PC-9 (cell line): ENCODE results near the gene CACNA1E. TPM values are rescaled to one million over a fixed set of nuclear protein-coding genes. Genes with fewer than 3 reads are reported as not detected.

Experiments used
- BruUV-seq: library from RNA; stranded (reverse); fragments of 400-500 nt; replicated peaks from 2 replicates; lab custom pipeline; 2021; lab: Mats Ljungman, UMichigan
- CTCF ChIA-PET: fragments of 300-600 bp; sonication (Branson Sonifier 250); formaldehyde crosslinking; loops from one replicate; lab custom pipeline; 2022; ENCODE audit warnings: antibody characterized with exemption; lab: Charles Lee
- POLR2A ChIA-PET: fragments of 300-600 bp; sonication (Branson Sonifier 250); formaldehyde crosslinking; loops from one replicate; lab custom pipeline; 2022; ENCODE audit warnings: antibody characterized with exemption; ENCODE audit not compliant: unreplicated experiment; lab: Charles Lee
- DNase-seq, 2 experiments: peaks; one replicate each; pipeline versions ENCODE4 v3.0.0 to v3.0.0-alpha.2; 2015 to 2022; ENCODE audit warnings: mixed read lengths in 1 of 2
- H2AFZ ChIP-seq: fragments of 200-600 bp; sonication (generic); 2 replicates; pipeline ENCODE4 v1.8.1; 2017; ENCODE audit warnings: antibody characterized with exemption
- H3F3A ChIP-seq: fragments of 200-600 bp; sonication (generic); 2 replicates; pipeline ENCODE4 v1.8.1; 2017; ENCODE audit warnings: antibody characterized with exemption, mild to moderate bottlenecking, low read depth; ENCODE audit not compliant: insufficient read depth
- H3K27ac ChIP-seq: fragments of 200-600 bp; sonication (generic); 2 replicates; pipeline ENCODE4 v1.6.1; 2016; ENCODE audit warnings: mixed run types
- H3K27me3 ChIP-seq: fragments of 200-600 bp; sonication (generic); 2 replicates; pipeline ENCODE4 v1.6.1; 2016; ENCODE audit warnings: low read depth, mixed run types; ENCODE audit not compliant: insufficient read depth
- H3K36me3 ChIP-seq: fragments of 200-600 bp; sonication (generic); 2 replicates; pipeline ENCODE4 v1.6.1; 2016; ENCODE audit warnings: low read depth, mixed run types
- H3K4me1 ChIP-seq: fragments of 200-600 bp; sonication (generic); replicated peaks from 2 replicates; pipeline ENCODE4 v1.6.1; 2016; ENCODE audit warnings: mixed run types; ENCODE audit not compliant: insufficient read depth
- H3K4me2 ChIP-seq: fragments of 200-600 bp; sonication (generic); 2 replicates; pipeline ENCODE4 v1.6.1; 2017; ENCODE audit warnings: mixed run types
- H3K4me3 ChIP-seq: fragments of 200-600 bp; sonication (generic); 2 replicates; pipeline ENCODE4 v1.6.1; 2016; ENCODE audit warnings: mixed run types
- H3K79me2 ChIP-seq: fragments of 200-600 bp; sonication (generic); 2 replicates; pipeline ENCODE4 v1.6.1; 2017; ENCODE audit warnings: low read depth, mixed run types
- H3K9me2 ChIP-seq: fragments of 200-600 bp; sonication (generic); 2 replicates; pipeline ENCODE4 v1.8.1; 2017; ENCODE audit warnings: mild to moderate bottlenecking; ENCODE audit not compliant: insufficient read depth
- H3K9me3 ChIP-seq: fragments of 200-600 bp; sonication (generic); 2 replicates; pipeline ENCODE4 v1.8.1; 2016; ENCODE audit warnings: low read depth; ENCODE audit not compliant: insufficient read depth
- H4K20me1 ChIP-seq: fragments of 200-600 bp; sonication (generic); 2 replicates; pipeline ENCODE4 v1.8.1; 2017; ENCODE audit not compliant: insufficient read depth
- EZH2 ChIP-seq: fragments of 200-600 bp; sonication (generic); IDR thresholded peaks from 2 replicates; pipeline ENCODE4 v1.8.0; 2017; ENCODE audit warnings: antibody characterized with exemption, low read depth
- intact Hi-C: fragments of 100-400 bp; cut with micrococcal nuclease; formaldehyde crosslinking; loops from one replicate; pipeline ENCODE4 v1.10.0; 2022; ENCODE audit not compliant: unreplicated experiment
- total RNA-seq: library from RNA; stranded (reverse); gene quantifications from 2 replicates; pipeline ENCODE4 v1.2.3, GENCODE V29; 2021
- TF ChIP-seq, protein P1 (sequence below): fragments of 200-600 bp; sonication (generic); conservative IDR thresholded peaks from 2 replicates; pipeline ENCODE4 v1.6.1; 2017; ENCODE audit warnings: mixed run types, antibody characterized with exemption, mild to moderate bottlenecking, moderate library complexity

The CACNA1E gene
- total RNA-seq, 1 experiment from 2014 or later: not detected

DNA sequence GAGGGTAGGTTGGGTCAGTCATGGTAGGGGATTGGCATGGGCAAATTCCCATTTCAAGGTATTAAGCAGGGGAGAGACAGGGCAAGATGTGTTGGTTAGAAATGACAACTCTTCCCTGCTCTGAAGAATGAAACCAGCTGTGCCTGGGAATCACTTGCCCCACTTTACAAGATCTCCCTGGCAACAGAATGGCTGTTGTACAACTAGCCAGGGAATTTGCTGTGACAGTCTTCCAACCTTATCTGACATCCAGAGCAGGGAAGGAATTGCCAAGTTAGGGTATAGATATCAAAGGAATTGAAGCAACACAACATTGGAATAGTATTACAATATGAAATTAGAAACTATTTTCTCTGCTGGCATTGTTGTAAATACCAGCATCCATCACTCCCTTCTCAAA is 154.7 kb downstream of the CACNA1E start:
- TF ChIP-seq, protein P1, sequence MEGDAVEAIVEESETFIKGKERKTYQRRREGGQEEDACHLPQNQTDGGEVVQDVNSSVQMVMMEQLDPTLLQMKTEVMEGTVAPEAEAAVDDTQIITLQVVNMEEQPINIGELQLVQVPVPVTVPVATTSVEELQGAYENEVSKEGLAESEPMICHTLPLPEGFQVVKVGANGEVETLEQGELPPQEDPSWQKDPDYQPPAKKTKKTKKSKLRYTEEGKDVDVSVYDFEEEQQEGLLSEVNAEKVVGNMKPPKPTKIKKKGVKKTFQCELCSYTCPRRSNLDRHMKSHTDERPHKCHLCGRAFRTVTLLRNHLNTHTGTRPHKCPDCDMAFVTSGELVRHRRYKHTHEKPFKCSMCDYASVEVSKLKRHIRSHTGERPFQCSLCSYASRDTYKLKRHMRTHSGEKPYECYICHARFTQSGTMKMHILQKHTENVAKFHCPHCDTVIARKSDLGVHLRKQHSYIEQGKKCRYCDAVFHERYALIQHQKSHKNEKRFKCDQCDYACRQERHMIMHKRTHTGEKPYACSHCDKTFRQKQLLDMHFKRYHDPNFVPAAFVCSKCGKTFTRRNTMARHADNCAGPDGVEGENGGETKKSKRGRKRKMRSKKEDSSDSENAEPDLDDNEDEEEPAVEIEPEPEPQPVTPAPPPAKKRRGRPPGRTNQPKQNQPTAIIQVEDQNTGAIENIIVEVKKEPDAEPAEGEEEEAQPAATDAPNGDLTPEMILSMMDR: no peak
- TF ChIP-seq EZH2: no peak
- Histone ChIP-seq H3F3A (no peaks in the 10 kb centered on the region), H3K4me1 (no peaks in the 10 kb centered on the region), H3K9me3 (no peaks in the 10 kb centered on the region), H3K27ac (no peak overlapping the region), H2AFZ (no peak overlapping the region), H3K36me3 (no peaks in the 10 kb centered on the region), H3K79me2 (no peaks in the 10 kb centered on the region), H3K27me3 (peaks cover 37% of the 10 kb centered on the region), H4K20me1 (no peaks in the 10 kb centered on the region), H3K9me2 (no peaks in the 10 kb centered on the region), H3K4me2 (no peak overlapping the region), H3K4me3 (no peak overlapping the region)
- BruUV-seq: no TSS peak
- intact Hi-C loops: no loop called here
- ChIA-PET POLR2A (no interaction called here), CTCF (no interaction called here)
- DNase-seq: no peak

DNA sequence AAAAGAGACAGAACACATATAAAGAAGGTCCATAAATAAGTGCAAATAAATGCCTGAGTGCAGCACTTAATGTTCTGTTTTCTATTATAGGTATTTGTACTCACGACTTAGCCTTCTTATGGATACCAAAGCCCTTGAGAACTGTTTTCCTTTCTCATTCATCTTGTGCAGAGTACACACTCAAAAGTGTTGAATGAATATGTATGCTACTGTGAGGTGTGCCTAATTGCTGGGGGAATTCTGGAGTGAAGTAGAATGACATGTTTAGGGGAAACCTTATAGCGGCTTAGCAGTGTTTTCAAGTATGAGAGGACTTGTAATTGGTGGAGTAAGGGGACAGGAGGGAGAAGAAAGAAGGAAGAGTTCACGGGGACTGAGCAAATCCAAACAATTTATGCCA is 157.6 kb downstream of the CACNA1E start:
- Histone ChIP-seq H3F3A (no peaks in the 10 kb centered on the region), H2AFZ (no peak overlapping the region), H3K36me3 (no peaks in the 10 kb centered on the region), H3K79me2 (no peaks in the 10 kb centered on the region), H3K4me2 (no peak overlapping the region), H3K27me3 (peaks cover 42% of the 10 kb centered on the region), H4K20me1 (no peaks in the 10 kb centered on the region), H3K9me3 (no peaks in the 10 kb centered on the region), H3K4me3 (no peak overlapping the region), H3K9me2 (no peaks in the 10 kb centered on the region), H3K4me1 (no peaks in the 10 kb centered on the region), H3K27ac (no peak overlapping the region)
- BruUV-seq: no TSS peak
- ChIA-PET CTCF (no interaction called here), POLR2A (no interaction called here)
- intact Hi-C loops: no loop called here
- no peak for TF ChIP-seq EZH2
- TF ChIP-seq, protein P1: no peak
- no peak for DNase-seq

DNA sequence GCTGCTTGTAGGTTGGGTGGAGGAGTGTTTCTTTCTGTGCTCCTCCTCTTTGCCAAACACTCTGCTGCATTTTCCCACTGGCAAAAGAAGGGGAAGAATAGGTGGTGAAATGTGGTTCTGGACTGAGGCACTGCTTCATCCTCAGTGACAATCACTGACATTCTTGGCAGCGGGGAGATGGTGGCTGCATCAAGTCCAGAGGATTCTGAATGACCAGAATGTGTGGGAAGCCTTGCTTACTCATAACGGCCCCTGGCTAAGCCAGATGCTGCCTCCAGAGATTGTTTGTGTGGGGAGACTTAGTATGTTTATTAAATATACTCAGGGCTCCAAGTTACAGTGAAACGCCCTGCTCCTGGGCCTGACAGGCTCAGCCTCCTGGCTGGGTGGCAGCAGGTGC is 160.3 kb downstream of the CACNA1E start:
- Histone ChIP-seq H3K79me2 (no peaks in the 10 kb centered on the region), H3K27me3 (peaks cover 25% of the 10 kb centered on the region; the same call in 1 of the 2 replicates), H2AFZ (no peak overlapping the region), H3K27ac (no peak overlapping the region), H3K4me1 (no peaks in the 10 kb centered on the region), H3K36me3 (no peaks in the 10 kb centered on the region), H3K9me2 (no peaks in the 10 kb centered on the region), H3F3A (no peaks in the 10 kb centered on the region), H3K4me3 (no peak overlapping the region), H3K9me3 (no peaks in the 10 kb centered on the region), H3K4me2 (no peak overlapping the region), H4K20me1 (no peaks in the 10 kb centered on the region)
- intact Hi-C loops: no loop called here
- no TSS peak for BruUV-seq
- TF ChIP-seq, protein P1: no peak
- no peak for TF ChIP-seq EZH2
- CTCF ChIA-PET: no interaction called here
- DNase-seq: no peak
- POLR2A ChIA-PET: no interaction called here
